Measurements from ENCODE around the gene MRPL36. TPM values are rescaled to one million over a fixed set of nuclear protein-coding genes. Genes with fewer than 3 reads are reported as not detected.
A peak's percentile ranks its signal among the peaks of the same experiment; 100 is the strongest.

MRPL36 gene
- total and polyA plus RNA-seq, 2 donors from 2014 or later = 29.6 to 96.7 TPM

- FAIRE-seq = no peak
- TF ChIP-seq CTCF (IDR thresholded peaks at IDR 0.05; ENCODE audit: borderline replicate concordance, extremely low read depth, insufficient read depth) = no peak
- no peak for DNase-seq
- Histone ChIP-seq H3K9ac (ENCODE audit: low read length in 3 of 3) (no peak overlapping the region), H3K4me3 (ENCODE audit: low read length in 3 of 3) (no peak overlapping the region), H3K4me1 (ENCODE audit: control insufficient read depth in 2 of 3, insufficient read depth in 2 of 3, low read depth in 1 of 3, low read length in 3 of 3) (peaks cover 0 to 5% (median 4%) of the 10 kb centered on the region in 3 donors), H3K9me3 (ENCODE audit: control insufficient read depth in 2 of 3, insufficient read depth in 1 of 3, low read length in 3 of 3) (no peaks in the 10 kb centered on the region), H3K27me3 (ENCODE audit: control insufficient read depth, insufficient read depth, low read length) (no peaks in the 10 kb centered on the region), H3K27ac (ENCODE audit: low read depth in 2 of 2, low read length in 2 of 2) (peak overlapping the region in 1 of 2 donors; percentile 51), H3K36me3 (ENCODE audit: control insufficient read depth in 2 of 3, insufficient read depth in 3 of 3, low read length in 3 of 3) (no peaks in the 10 kb centered on the region)
- intact Hi-C loops (cut with DNase I) = no loop called here
Observed at GRCh38 chr5:1781107-1781506, 18.5 kb downstream of the MRPL36 start.

- no peak for DNase-seq
- Histone ChIP-seq H3K27ac (ENCODE audit: low read depth in 2 of 2, low read length in 2 of 2) (no peak overlapping the region), H3K27me3 (ENCODE audit: control insufficient read depth, insufficient read depth, low read length) (no peaks in the 10 kb centered on the region), H3K9ac (ENCODE audit: low read length in 3 of 3) (no peak overlapping the region), H3K4me3 (ENCODE audit: low read length in 3 of 3) (no peak overlapping the region), H3K36me3 (ENCODE audit: control insufficient read depth in 2 of 3, insufficient read depth in 3 of 3, low read length in 3 of 3) (no peaks in the 10 kb centered on the region), H3K4me1 (ENCODE audit: control insufficient read depth in 2 of 3, insufficient read depth in 2 of 3, low read depth in 1 of 3, low read length in 3 of 3) (peaks cover 0 to 5% (median 4%) of the 10 kb centered on the region in 3 donors), H3K9me3 (ENCODE audit: control insufficient read depth in 2 of 3, insufficient read depth in 1 of 3, low read length in 3 of 3) (no peaks in the 10 kb centered on the region)
- FAIRE-seq = no peak
- no peak for TF ChIP-seq CTCF (IDR thresholded peaks at IDR 0.05; ENCODE audit: borderline replicate concordance, extremely low read depth, insufficient read depth)
- intact Hi-C loops (cut with DNase I) = no loop called here
Observed at GRCh38 chr5:1780614-1780930, 19.1 kb downstream of the MRPL36 start.

GRCh38 chr5:1779782-1780613 lies 19.6 kb downstream of the MRPL36 start:
- Histone ChIP-seq H3K4me1 (ENCODE audit: control insufficient read depth in 2 of 3, insufficient read depth in 2 of 3, low read depth in 1 of 3, low read length in 3 of 3) (peaks cover 0 to 5% (median 4%) of the 10 kb centered on the region in 3 donors), H3K27me3 (ENCODE audit: control insufficient read depth, insufficient read depth, low read length) (no peaks in the 10 kb centered on the region), H3K36me3 (ENCODE audit: control insufficient read depth in 2 of 3, insufficient read depth in 3 of 3, low read length in 3 of 3) (no peaks in the 10 kb centered on the region), H3K9ac (ENCODE audit: low read length in 3 of 3) (no peak overlapping the region), H3K4me3 (ENCODE audit: low read length in 3 of 3) (no peak overlapping the region), H3K9me3 (ENCODE audit: control insufficient read depth in 2 of 3, insufficient read depth in 1 of 3, low read length in 3 of 3) (no peaks in the 10 kb centered on the region), H3K27ac (ENCODE audit: low read depth in 2 of 2, low read length in 2 of 2) (no peak overlapping the region)
- DNase-seq = peak in 1 of 5 donors; percentile 31
- intact Hi-C loops (cut with DNase I) = no loop called here
- TF ChIP-seq CTCF (IDR thresholded peaks at IDR 0.05; ENCODE audit: borderline replicate concordance, extremely low read depth, insufficient read depth) = no peak
- no peak for FAIRE-seq
